ENCODE data around the gene COL18A1. TPM values are rescaled to one million over a fixed set of nuclear protein-coding genes. Genes with fewer than 3 reads are reported as not detected.

Gene COL18A1
- total and polyA plus RNA-seq, 2 of the 8 experiments (the other 6 are each of a cell fraction or from before 2014, with no cell fraction given): 145 to 201 TPM

GRCh38 chr21:45415188-45415942, 10.4 kb downstream of the COL18A1 start:
- peaks cover 0 to 4% (median 0%) of the 10 kb centered on the region in 4 experiments; a peak in 3 of 8 replicates for H3K36me3 ChIP-seq (ENCODE audit: control insufficient read depth in 2 of 4, insufficient read depth in 4 of 4, low read length in 3 of 4)
- H3K56ac ChIP-seq (replicated peaks; ENCODE audit: insufficient read length, low read depth, low read length): no peak overlapping the region
- no peak overlapping the region for H3K9ac ChIP-seq (replicated peaks in 1 of 4; ENCODE audit: extremely low read depth in 1 of 4, low read depth in 3 of 4, low read length in 3 of 4)
- H3K27me3 ChIP-seq (replicated peaks in 1 of 4; ENCODE audit: control insufficient read depth in 3 of 4, extremely low read depth in 1 of 4, insufficient read depth in 3 of 4, low read length in 3 of 4): no peaks in the 10 kb centered on the region
- H3K23ac ChIP-seq (ENCODE audit: insufficient read length): no peak overlapping the region
- H2BK120ac ChIP-seq (replicated peaks; ENCODE audit: low read depth, low read length): no peak overlapping the region
- no peak overlapping the region for H2BK15ac ChIP-seq (ENCODE audit: low read length)
- no peaks in the 10 kb centered on the region for H3K9me3 ChIP-seq (ENCODE audit: insufficient read depth in 2 of 2, low read depth in 1 of 2, low read length in 1 of 2)
- no peaks in the 10 kb centered on the region for H3K23me2 ChIP-seq (ENCODE audit: low read depth, low read length)
- no peak overlapping the region for H3K14ac ChIP-seq (ENCODE audit: insufficient read length)
- H3K4ac ChIP-seq (replicated peaks; ENCODE audit: insufficient read length, low read depth, low read length): no peak overlapping the region
- no peak overlapping the region for H2AK5ac ChIP-seq (ENCODE audit: low read depth, low read length)
- peaks cover 59 to 73% of the 10 kb centered on the region in 2 experiments for H4K20me1 ChIP-seq (replicated peaks in 1 of 2; ENCODE audit: control insufficient read depth in 1 of 2, insufficient read depth in 2 of 2, low read length in 2 of 2)
- CTCF ChIA-PET (ENCODE audit: partially characterized antibody): interaction anchor here (1.3 to 5.4 kb wide), 4 partner anchors 7 to 58 kb away, joined by 3 to 32 read pairs (median 14); no protein-coding TSS in a partner anchor
- H3K4me1 ChIP-seq (replicated peaks in 1 of 4; ENCODE audit: control insufficient read depth in 3 of 4, insufficient read depth in 4 of 4, low read length in 3 of 4): peaks cover 4 to 47% (median 33%) of the 10 kb centered on the region in 4 experiments
- H3K27ac ChIP-seq (ENCODE audit: low read depth, low read length): no peak overlapping the region
- FAIRE-seq (no peak), DNase-seq (ENCODE audit: low read depth in 1 of 2, low spot score in 2 of 2) (no peak)
- H2BK5ac ChIP-seq (ENCODE audit: low read depth, low read length): no peak overlapping the region; the same call in 1 of the 2 replicates
- peaks cover 60 to 100% of the 10 kb centered on the region in 2 experiments for H3K79me2 ChIP-seq (ENCODE audit: control insufficient read depth in 1 of 2, insufficient read depth in 2 of 2, low read length in 2 of 2)
- no peak overlapping the region for H2BK20ac ChIP-seq (ENCODE audit: low read length)
- no peak overlapping the region for H2AFZ ChIP-seq (ENCODE audit: low read length)
- no peak overlapping the region for H3K4me2 ChIP-seq (ENCODE audit: insufficient read depth in 1 of 2, low read depth in 2 of 2, low read length in 2 of 2)
- H3K79me1 ChIP-seq (ENCODE audit: low read depth, low read length): peaks cover 27% of the 10 kb centered on the region
- no peak overlapping the region for H3K4me3 ChIP-seq (ENCODE audit: extremely low read depth in 1 of 4, insufficient read depth in 2 of 4, low read depth in 3 of 4, low read length in 4 of 4)
- WGBS, 2 experiments (ENCODE audit: extremely low coverage in 1 of 2, insufficient coverage in 1 of 2, insufficient read length in 1 of 2, insufficient replicate concordance in 2 of 2, low coverage in 1 of 2, low lambda C conversion rate in 2 of 2, missing lambda C conversion rate in 1 of 2): 83% methylated on average over 29 of the region's 32 CpGs; no CpG with 5 or more reads in 1 of the 2 experiments
- no peak overlapping the region; the same call in 1 of the 2 replicates for H2BK12ac ChIP-seq (ENCODE audit: low read depth, low read length)
- H4K5ac ChIP-seq (ENCODE audit: insufficient read length, low read depth, low read length): no peak overlapping the region
- H3K18ac ChIP-seq (ENCODE audit: extremely low read depth, low read length): no peak overlapping the region; the same call in 1 of the 2 replicates
- POLR2A ChIA-PET (ENCODE audit: partially characterized antibody): interaction anchor here (1.0 to 3.9 kb wide), 6 partner anchors 9 to 24 kb away, joined by 3 to 17 read pairs (median 4); no protein-coding TSS in a partner anchor
- no peak overlapping the region for H4K91ac ChIP-seq (replicated peaks; ENCODE audit: insufficient read length, low read length)
- H4K8ac ChIP-seq (ENCODE audit: extremely low read depth, insufficient read depth, low read length): no peak overlapping the region
- TF ChIP-seq POU5F1 (IDR thresholded peaks at IDR 0.05; ENCODE audit: low read depth, low read length) (no peak), TAF1 (IDR thresholded peaks at IDR 0.05; ENCODE audit: low read depth, low read length) (no peak), SIRT6 (IDR thresholded peaks at IDR 0.05; ENCODE audit: low read length) (no peak), SP1 (IDR thresholded peaks at IDR 0.05; ENCODE audit: low read depth, low read length) (no peak), CBX8 (IDR thresholded peaks at IDR 0.05; ENCODE audit: borderline replicate concordance, low read depth, low read length) (no peak), SAP30 (IDR thresholded peaks at IDR 0.05; ENCODE audit: insufficient read depth, insufficient replicate concordance, low read length) (no peak), TCF12 (IDR thresholded peaks at IDR 0.05; ENCODE audit: low read depth, low read length) (no peak), HDAC2 (IDR thresholded peaks at IDR 0.05; ENCODE audit: borderline replicate concordance in 1 of 2, low read depth in 2 of 2, low read length in 2 of 2) (no peak), CREB1 (IDR thresholded peaks at IDR 0.05) (no peak), PHF8 (conservative IDR thresholded peaks at IDR 0.05; ENCODE audit: low read depth, low read length) (no peak), BACH1 (IDR thresholded peaks at IDR 0.05; ENCODE audit: low read length) (no peak), POLR2A (IDR thresholded peaks at IDR 0.05; ENCODE audit: control extremely low read depth in 1 of 2, low read depth in 2 of 2, low read length in 2 of 2) (no peak)
- TF ChIP-seq, protein P1, sequence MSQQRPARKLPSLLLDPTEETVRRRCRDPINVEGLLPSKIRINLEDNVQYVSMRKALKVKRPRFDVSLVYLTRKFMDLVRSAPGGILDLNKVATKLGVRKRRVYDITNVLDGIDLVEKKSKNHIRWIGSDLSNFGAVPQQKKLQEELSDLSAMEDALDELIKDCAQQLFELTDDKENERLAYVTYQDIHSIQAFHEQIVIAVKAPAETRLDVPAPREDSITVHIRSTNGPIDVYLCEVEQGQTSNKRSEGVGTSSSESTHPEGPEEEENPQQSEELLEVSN (IDR thresholded peaks at IDR 0.05): no peak

All from H1 (cell line).